Fibroblast of skin of left biceps (primary cell): ENCODE measurements around the gene VANGL2.

Experiments used
- DNase-seq, 2 experiments: peaks; one replicate each; pipeline ENCODE4 v3.0.0-alpha.2; 2013; ENCODE audit warnings: low read depth in 2 of 2

The VANGL2 gene

GRCh38 chr1:160427625-160428024 is 27.3 kb downstream of the VANGL2 start:
- no peak for DNase-seq

GRCh38 chr1:160428053-160428452 is 27.7 kb downstream of the VANGL2 start:
- no peak for DNase-seq

DNA sequence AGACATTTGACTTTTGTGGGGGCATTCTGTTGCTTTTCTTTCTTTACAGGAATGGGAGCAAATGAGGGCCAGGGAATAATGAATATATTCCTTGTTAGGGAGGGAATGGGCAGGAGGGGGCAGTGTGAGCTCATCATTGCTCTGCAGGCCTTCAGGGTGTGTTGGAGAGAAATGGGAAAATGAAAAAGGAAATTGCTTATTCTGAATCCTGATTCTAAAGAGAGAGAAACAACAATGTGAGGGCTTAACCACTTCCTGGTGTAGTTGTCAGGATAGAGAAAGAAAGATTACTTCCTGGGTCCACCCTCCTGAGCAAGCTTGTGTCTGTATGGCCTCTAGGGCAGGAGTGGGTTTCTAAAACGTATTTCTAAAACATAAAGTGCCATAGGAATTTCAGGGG is 28.3 kb downstream of the VANGL2 start:
- peak in 1 of 2 experiments; percentile 3 for DNase-seq

DNA sequence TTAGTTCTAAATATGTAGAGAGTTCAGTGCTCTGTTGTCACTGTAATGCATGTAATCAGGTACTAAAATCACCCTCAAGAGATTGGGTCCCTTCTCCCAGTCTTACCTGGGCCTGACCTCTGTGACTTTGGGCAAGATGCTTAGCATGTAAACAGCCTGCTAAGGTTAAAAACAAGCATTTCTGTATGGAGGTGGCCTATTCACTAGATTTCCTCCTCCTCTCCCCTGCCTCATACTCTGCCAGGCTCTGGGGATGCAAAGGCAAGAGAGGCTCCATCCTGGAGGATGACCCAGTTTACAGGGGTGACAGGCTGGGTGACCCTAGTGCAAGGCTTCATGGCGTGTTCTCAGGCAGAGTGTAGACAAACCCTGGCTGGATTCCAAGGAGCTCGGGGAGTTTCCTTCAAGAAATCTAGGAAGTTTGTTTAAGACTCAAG is 28.8 kb downstream of the VANGL2 start:
- no peak for DNase-seq

- DNase-seq: no peak
These were observed 29.6 kb downstream of the VANGL2 start for GRCh38 chr1:160429702-160430535.

- DNase-seq: no peak
These were observed 30.6 kb downstream of the VANGL2 start for GRCh38 chr1:160431006-160431405.

- no peak for DNase-seq
These were observed 31.2 kb downstream of the VANGL2 start for GRCh38 chr1:160431571-160431970.

DNA sequence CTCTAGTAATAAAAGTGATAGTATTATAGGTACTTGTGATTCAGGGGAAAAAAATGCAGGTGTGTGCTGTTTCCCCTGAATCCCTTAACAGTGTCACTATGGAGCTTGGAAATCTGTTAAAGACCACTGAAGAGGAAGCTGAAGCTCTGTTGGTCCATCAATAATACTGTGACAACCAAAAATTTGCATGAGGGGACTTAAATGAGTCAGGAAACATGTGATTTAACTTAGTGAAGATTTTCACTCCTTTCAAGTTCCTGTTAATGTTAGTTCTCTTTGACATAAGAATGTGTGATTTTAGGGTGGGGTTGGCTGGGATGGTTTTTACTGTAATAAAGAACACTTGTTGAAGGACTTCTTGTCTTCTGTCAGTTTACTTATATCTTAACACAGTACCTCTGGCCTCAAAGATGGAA is 32.0 kb downstream of the VANGL2 start:
- no peak for DNase-seq

GRCh38 chr1:160436966-160437365 is 36.6 kb downstream of the VANGL2 start:
- DNase-seq: no peak

DNA sequence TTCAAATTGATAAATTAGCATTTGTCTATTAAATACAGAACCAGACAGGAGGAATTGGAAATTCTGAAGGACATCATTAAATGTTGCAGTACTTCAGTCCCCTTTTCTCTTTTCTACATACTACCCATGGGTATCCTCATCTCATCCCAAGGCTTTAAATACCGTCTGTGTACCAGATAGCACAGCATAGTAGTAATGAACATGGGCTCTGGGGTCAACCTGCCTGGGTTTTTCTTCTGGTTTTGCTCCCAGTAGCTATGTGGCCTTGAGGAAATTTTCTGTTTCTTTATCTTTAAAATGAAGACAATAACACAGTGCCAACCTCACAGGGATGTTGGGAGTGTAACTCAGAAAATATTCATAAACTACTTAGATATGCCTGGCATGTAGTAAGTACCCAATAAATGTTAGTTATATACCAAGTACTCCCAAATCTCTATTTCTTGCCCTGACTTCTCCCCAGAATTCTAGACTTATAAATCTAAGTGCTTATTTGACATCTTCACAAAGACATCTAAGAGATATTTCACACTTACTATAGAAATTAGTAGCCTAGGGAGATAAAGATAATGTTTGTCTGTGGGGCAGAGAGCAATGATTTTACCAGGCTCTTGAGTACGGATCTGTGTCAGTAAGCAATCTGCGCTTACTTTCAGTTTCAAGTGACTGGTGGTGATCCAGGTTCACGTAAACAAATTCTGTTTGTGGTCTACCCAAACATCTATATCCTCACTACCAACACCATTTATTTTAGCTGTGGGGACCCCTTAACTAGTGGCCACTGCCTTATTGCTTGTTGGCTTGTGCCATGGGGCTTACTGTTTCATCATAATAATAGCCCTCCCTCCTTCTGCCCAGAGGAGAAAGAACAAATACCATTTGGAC is 37.3 kb downstream of the VANGL2 start:
- DNase-seq: no peak

GRCh38 chr1:160438317-160438918 is 38.1 kb downstream of the VANGL2 start:
- no peak for DNase-seq

- no peak for DNase-seq
These were observed 38.6 kb downstream of the VANGL2 start for GRCh38 chr1:160438935-160439334.

DNA sequence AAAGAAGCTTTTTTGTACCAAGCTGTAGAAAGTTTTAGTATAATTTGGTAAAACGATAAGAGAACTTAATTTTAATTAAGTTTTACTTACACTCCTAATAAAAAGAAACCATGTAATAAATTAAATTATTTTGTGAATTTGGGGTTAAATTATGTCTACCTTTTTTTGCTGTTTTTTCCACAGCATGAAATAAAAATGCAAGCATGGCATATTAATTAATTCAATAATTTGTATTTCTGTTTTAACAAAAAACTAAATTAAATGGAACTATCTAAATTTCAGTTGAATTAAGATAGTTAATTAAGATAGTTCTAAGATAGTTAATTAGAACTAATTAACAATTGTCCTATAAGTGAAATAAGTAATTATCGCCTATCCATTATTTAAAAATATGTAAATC is 39.4 kb downstream of the VANGL2 start:
- no peak for DNase-seq

- no peak for DNase-seq
These were observed 46.7 kb downstream of the VANGL2 start for GRCh38 chr1:160446945-160447600.

- DNase-seq: no peak
These were observed 49.1 kb downstream of the VANGL2 start for GRCh38 chr1:160449494-160449893.

GRCh38 chr1:160451119-160451858 is 50.9 kb downstream of the VANGL2 start:
- no peak for DNase-seq

DNA sequence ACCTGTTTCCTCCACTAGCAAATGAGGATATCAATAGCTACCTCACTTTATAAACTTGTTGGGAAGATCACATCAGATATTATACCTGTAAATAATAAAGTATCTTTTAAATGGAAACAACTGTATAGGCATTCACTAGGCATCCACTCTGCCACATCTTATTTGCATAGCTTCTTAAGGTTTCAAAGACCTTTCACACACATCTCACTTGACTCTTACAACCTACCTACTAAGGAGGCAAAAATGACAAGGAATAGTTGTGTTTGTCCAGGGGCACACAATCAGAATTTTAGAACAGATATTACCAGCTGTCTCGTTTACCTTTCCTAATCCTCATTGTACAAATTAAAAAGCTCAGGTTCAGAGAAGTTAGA is 51.5 kb downstream of the VANGL2 start:
- DNase-seq: no peak

DNA sequence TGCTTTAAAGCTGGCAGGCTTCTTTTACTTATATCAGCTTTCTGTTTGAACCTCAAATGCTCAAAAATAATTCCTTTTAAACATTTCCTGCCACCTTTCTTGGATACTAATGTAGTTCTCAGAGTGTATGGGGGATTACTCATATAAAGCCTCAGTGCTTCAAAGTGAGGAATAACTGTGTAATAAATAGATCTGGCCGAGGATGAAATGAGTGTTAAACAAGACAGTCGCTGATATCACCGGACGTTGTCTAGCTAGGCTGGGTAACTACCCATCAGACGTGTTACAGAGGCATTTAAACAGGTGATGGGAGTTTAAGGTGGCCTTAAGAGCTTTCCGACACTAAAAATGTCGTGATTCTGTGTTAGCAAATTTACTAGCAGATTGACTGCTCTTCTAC is 53.1 kb downstream of the VANGL2 start:
- DNase-seq: no peak

DNA sequence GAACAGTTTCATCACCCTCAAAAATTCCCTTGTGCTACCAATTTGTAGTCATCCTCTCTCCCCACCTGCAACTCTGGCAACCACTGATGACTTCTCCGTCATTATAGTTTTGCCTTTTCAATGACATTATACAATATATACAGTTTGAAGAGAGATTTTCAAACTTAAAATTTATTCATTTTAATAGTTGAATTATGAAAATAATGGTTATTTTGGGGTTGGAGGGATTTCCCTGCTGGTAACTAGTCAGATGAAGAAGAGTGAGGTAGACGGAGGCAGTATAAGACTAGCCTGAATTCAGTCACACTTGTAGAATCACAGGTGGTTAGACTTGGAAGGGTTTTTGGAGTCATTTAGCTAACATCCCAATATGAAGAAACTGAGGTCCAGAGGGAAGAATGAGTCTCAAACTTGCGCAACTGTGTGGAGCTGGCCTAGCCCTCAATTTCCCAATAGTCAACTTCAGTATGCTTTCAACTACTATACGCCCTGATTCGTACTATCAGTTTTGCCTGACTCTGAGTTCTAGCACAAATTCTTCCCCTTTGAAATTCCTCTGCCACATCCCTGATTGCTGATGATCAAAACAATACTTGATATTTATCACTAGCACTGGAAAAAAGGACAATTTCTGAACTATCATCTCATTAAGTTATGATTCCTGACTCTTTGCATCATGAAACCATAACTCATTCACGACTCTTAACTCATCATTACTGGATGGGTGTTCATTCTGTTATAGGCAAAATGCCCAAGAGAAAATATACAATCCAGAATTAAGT is 54.2 kb downstream of the VANGL2 start:
- DNase-seq: no peak

DNA sequence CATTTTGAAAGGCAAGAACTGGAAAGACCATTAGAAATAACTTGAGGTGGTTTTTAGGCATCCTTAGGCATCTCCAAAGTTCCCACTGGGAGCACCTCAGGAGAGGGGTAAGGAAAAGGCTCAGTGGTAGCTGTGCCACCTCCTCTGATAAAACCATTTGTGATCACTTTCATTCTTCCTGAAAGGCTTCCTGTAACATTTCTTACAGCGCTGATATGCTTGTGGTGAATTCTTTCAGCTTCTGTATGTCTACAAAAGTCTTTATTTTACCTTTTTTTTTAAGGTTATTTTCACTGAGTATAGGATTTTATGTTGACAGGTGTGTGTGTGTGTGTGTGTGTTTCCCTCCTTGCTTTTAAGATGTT is 54.8 kb downstream of the VANGL2 start:
- DNase-seq: no peak
